SK-N-SH treated with all-trans-retinoic acid at 6 μM for 48 hours (cell line): ENCODE data around the gene SPECC1.
"Not testable (repeated sequence)": the region's sequence is repeated elsewhere in the genome, so short reads cannot be mapped to it uniquely, and the experiment has no call there.

Source experiments
- ATAC-seq: fragments of 200-7000 bp; cut with Tn5 transposase; 3 replicates; pipeline ENCODE4 v1.9.1; 2020; ENCODE audit warnings: mild to moderate bottlenecking, moderate library complexity
- ARNTL ChIP-seq: fragments of 450-650 bp; formaldehyde crosslinking; IDR thresholded peaks from 2 replicates; pipeline ENCODE4 v1.5.0; 2020; ENCODE audit warnings: low read depth, mild to moderate bottlenecking, moderate library complexity, borderline replicate concordance
- BACH2 ChIP-seq: fragments of 250-450 bp; sonication (Bioruptor Pico); IDR thresholded peaks from 2 replicates; pipeline ENCODE4 v1.9.0; 2021; ENCODE audit warnings: mild to moderate bottlenecking, borderline replicate concordance
- CSDC2 ChIP-seq: fragments of 250-450 bp; sonication (Bioruptor Pico); IDR thresholded peaks from 2 replicates; pipeline ENCODE4 v1.5.0; 2020; ENCODE audit warnings: mild to moderate bottlenecking, moderate library complexity
- CSRNP3 ChIP-seq: fragments of 250-450 bp; sonication (Bioruptor Pico); IDR thresholded peaks from 2 replicates; pipeline ENCODE4 v1.5.1; 2021; ENCODE audit warnings: mild to moderate bottlenecking, moderate library complexity
- ESRRG ChIP-seq: fragments of 250-450 bp; sonication (Bioruptor Pico); IDR thresholded peaks from 2 replicates; pipeline ENCODE4 v1.6.1; 2021; ENCODE audit warnings: mild to moderate bottlenecking
- OSR1 ChIP-seq: fragments of 250-450 bp; sonication (Bioruptor Pico); IDR thresholded peaks from 2 replicates; pipeline ENCODE4 v1.8.0; 2022; ENCODE audit warnings: moderate library complexity, mild to moderate bottlenecking, inconsistent platforms
- PPARA ChIP-seq: fragments of 250-450 bp; sonication (Bioruptor Pico); IDR thresholded peaks from 2 replicates; pipeline ENCODE4 v1.5.0; 2020; ENCODE audit warnings: mild to moderate bottlenecking, borderline replicate concordance
- RARB ChIP-seq: fragments of 250-450 bp; sonication (Bioruptor Pico); IDR thresholded peaks from 2 replicates; pipeline ENCODE4 v1.8.0; 2021; ENCODE audit warnings: mild to moderate bottlenecking, moderate library complexity
- SNAI2 ChIP-seq: fragments of 250-450 bp; sonication (Bioruptor Pico); IDR thresholded peaks from 2 replicates; pipeline ENCODE4 v1.5.0; 2020; ENCODE audit warnings: mild to moderate bottlenecking, moderate library complexity
- TCF4 ChIP-seq: fragments of 250-450 bp; sonication (Bioruptor Pico); IDR thresholded peaks from 2 replicates; pipeline ENCODE4 v1.8.0; 2021; ENCODE audit warnings: mild to moderate bottlenecking, moderate library complexity, borderline replicate concordance
- TOX ChIP-seq: fragments of 250-450 bp; sonication (Bioruptor Pico); IDR thresholded peaks from 2 replicates; pipeline ENCODE4 v1.8.0; 2021; ENCODE audit warnings: mild to moderate bottlenecking, moderate library complexity, borderline replicate concordance
- TSHZ2 ChIP-seq: fragments of 250-450 bp; sonication (Bioruptor Pico); IDR thresholded peaks from 2 replicates; pipeline ENCODE4 v1.5.0; 2020; ENCODE audit warnings: mild to moderate bottlenecking, moderate library complexity
- ZC3H10 ChIP-seq: fragments of 250-450 bp; sonication (Bioruptor Pico); IDR thresholded peaks from 2 replicates; pipeline ENCODE4 v1.5.1; 2021; ENCODE audit warnings: mild to moderate bottlenecking, moderate library complexity
- ZFP3 ChIP-seq: fragments of 250-450 bp; sonication (Bioruptor Pico); IDR thresholded peaks from 2 replicates; pipeline ENCODE4 v1.5.0; 2020; ENCODE audit warnings: mild to moderate bottlenecking, moderate library complexity
- ZFP30 ChIP-seq: fragments of 450-650 bp; formaldehyde crosslinking; IDR thresholded peaks from 2 replicates; pipeline ENCODE4 v1.5.0; 2022; ENCODE audit warnings: mild to moderate bottlenecking, moderate library complexity
- ZNF565 ChIP-seq: fragments of 450-650 bp; formaldehyde crosslinking; conservative IDR thresholded peaks from 2 replicates; pipeline ENCODE4 v1.5.0; 2020; ENCODE audit warnings: low read depth, mild to moderate bottlenecking, moderate library complexity
- ZNF70 ChIP-seq: fragments of 450-650 bp; formaldehyde crosslinking; IDR thresholded peaks from 2 replicates; pipeline ENCODE4 v1.5.0; 2020; ENCODE audit warnings: mild to moderate bottlenecking, moderate library complexity
- ZNF8 ChIP-seq: fragments of 450-650 bp; formaldehyde crosslinking; IDR thresholded peaks from 2 replicates; pipeline ENCODE4 v1.5.0; 2020; ENCODE audit warnings: mild to moderate bottlenecking, moderate library complexity
- TF ChIP-seq, protein P1 (sequence below): fragments of 250-450 bp; sonication (Bioruptor Pico); IDR thresholded peaks from 2 replicates; pipeline ENCODE4 v1.5.1; 2020; ENCODE audit warnings: low read depth, mild to moderate bottlenecking, moderate library complexity
- TF ChIP-seq, protein P2 (sequence below): fragments of 250-450 bp; sonication (Bioruptor Pico); IDR thresholded peaks from 2 replicates; pipeline ENCODE4 v1.8.0; 2020; ENCODE audit warnings: mild to moderate bottlenecking, moderate library complexity, borderline replicate concordance

SPECC1 gene, protein sequence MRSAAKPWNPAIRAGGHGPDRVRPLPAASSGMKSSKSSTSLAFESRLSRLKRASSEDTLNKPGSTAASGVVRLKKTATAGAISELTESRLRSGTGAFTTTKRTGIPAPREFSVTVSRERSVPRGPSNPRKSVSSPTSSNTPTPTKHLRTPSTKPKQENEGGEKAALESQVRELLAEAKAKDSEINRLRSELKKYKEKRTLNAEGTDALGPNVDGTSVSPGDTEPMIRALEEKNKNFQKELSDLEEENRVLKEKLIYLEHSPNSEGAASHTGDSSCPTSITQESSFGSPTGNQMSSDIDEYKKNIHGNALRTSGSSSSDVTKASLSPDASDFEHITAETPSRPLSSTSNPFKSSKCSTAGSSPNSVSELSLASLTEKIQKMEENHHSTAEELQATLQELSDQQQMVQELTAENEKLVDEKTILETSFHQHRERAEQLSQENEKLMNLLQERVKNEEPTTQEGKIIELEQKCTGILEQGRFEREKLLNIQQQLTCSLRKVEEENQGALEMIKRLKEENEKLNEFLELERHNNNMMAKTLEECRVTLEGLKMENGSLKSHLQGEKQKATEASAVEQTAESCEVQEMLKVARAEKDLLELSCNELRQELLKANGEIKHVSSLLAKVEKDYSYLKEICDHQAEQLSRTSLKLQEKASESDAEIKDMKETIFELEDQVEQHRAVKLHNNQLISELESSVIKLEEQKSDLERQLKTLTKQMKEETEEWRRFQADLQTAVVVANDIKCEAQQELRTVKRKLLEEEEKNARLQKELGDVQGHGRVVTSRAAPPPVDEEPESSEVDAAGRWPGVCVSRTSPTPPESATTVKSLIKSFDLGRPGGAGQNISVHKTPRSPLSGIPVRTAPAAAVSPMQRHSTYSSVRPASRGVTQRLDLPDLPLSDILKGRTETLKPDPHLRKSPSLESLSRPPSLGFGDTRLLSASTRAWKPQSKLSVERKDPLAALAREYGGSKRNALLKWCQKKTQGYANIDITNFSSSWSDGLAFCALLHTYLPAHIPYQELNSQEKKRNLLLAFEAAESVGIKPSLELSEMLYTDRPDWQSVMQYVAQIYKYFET

DNA sequence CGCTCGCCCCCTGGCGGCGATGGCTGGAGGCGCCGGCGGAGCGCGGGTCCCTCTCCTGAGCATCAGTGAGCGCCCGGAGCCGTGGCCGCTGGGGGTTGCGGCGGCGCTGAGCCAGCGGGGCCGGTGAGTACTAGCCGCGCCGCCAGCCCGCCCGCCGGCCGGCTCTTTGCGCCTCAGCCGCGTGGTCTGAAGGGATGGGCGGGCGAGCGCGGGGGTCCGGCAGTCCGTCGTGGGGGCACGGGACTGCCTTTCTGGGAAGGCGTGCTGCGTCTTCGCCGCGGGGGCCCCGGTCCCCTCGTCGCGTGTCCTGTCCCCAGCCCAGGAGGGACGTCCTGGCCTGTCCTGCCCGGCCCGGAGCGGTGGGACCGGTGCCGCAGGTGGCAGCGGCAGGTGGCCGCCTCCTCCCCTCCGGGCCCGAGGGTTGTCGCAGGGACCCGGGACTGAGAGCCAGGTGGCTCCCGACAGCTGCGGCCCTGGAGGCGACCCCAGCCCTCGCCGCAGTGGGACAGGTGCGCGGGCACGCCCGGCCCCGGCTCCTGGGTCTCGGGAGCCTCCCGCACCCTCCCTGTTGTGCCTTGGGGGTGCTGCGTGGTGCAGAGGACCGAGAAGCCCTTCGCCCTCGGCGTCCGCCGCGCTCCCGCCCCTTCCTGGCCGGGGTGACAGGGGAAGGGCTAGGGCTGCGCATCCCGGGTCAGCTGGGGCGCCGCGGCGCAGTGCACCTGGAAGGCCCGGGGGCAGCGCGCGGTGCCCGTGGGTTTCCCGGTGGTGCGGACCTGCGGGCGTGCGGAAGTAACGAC lies at the start of gene SPECC1:
SPECC1 (plus strand) TSS at position 58 of the 797 bp plus-strand sequence. CDS start 87,293 bp downstream, outside the sequence.
- TF ChIP-seq, protein P1, sequence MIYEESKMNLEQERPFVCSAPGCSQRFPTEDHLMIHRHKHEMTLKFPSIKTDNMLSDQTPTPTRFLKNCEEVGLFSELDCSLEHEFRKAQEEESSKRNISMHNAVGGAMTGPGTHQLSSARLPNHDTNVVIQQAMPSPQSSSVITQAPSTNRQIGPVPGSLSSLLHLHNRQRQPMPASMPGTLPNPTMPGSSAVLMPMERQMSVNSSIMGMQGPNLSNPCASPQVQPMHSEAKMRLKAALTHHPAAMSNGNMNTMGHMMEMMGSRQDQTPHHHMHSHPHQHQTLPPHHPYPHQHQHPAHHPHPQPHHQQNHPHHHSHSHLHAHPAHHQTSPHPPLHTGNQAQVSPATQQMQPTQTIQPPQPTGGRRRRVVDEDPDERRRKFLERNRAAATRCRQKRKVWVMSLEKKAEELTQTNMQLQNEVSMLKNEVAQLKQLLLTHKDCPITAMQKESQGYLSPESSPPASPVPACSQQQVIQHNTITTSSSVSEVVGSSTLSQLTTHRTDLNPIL (CRISPR knock-in tag) = no peak
- TF ChIP-seq TSHZ2 = no peak
- no peak for TF ChIP-seq SNAI2 (CRISPR knock-in tag)
- TF ChIP-seq CSRNP3 (CRISPR knock-in tag) = no peak
- no peak for TF ChIP-seq TOX (CRISPR knock-in tag)
- TF ChIP-seq BACH2 (CRISPR knock-in tag) = no peak
- no peak for TF ChIP-seq ARNTL (CRISPR knock-in tag)
- TF ChIP-seq ESRRG (CRISPR knock-in tag) = no peak
- no peak for TF ChIP-seq OSR1 (CRISPR knock-in tag)
- TF ChIP-seq TCF4 = no peak
- TF ChIP-seq ZNF565 (CRISPR knock-in tag) = no peak
- no peak for TF ChIP-seq ZC3H10 (CRISPR knock-in tag)
- no peak for TF ChIP-seq ZNF70 (CRISPR knock-in tag)
- no peak for TF ChIP-seq ZNF8 (CRISPR knock-in tag)
- TF ChIP-seq RARB (CRISPR knock-in tag) = no peak
- TF ChIP-seq ZFP3 (CRISPR knock-in tag) = no peak
- TF ChIP-seq, protein P2, sequence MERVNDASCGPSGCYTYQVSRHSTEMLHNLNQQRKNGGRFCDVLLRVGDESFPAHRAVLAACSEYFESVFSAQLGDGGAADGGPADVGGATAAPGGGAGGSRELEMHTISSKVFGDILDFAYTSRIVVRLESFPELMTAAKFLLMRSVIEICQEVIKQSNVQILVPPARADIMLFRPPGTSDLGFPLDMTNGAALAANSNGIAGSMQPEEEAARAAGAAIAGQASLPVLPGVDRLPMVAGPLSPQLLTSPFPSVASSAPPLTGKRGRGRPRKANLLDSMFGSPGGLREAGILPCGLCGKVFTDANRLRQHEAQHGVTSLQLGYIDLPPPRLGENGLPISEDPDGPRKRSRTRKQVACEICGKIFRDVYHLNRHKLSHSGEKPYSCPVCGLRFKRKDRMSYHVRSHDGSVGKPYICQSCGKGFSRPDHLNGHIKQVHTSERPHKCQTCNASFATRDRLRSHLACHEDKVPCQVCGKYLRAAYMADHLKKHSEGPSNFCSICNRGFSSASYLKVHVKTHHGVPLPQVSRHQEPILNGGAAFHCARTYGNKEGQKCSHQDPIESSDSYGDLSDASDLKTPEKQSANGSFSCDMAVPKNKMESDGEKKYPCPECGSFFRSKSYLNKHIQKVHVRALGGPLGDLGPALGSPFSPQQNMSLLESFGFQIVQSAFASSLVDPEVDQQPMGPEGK (CRISPR knock-in tag) = no peak
- peak; percentile 97 for ATAC-seq

GRCh38 chr17:19962954-19963353 lies 46.2 kb upstream of the SPECC1 start:
- not testable (repeated sequence) for ATAC-seq

- TF ChIP-seq TSHZ2 (no peak), OSR1 (CRISPR knock-in tag) (no peak), ZFP30 (no peak), TOX (CRISPR knock-in tag) (no peak), CSDC2 (no peak), TCF4 (no peak), SNAI2 (CRISPR knock-in tag) (no peak), CSRNP3 (CRISPR knock-in tag) (no peak), PPARA (no peak)
- ATAC-seq = no peak
Observed at GRCh38 chr17:19973156-19973555, 36.0 kb upstream of the SPECC1 start.
